ENCODE data around the gene MT2A.

Gene MT2A

GRCh38 chr16:56609463-56609921 lies 1.1 kb downstream of the MT2A start:
- ChIA-PET CTCF (interaction anchor here (1.0 to 3.5 kb wide), 4 partner anchors 8 to 93 kb away, joined by 3 to 15 read pairs (median 10); no protein-coding TSS in a partner anchor), POLR2A (no interaction called here)
- DNase-seq (ENCODE audit: extremely low spot score): peak; percentile 77

DNA sequence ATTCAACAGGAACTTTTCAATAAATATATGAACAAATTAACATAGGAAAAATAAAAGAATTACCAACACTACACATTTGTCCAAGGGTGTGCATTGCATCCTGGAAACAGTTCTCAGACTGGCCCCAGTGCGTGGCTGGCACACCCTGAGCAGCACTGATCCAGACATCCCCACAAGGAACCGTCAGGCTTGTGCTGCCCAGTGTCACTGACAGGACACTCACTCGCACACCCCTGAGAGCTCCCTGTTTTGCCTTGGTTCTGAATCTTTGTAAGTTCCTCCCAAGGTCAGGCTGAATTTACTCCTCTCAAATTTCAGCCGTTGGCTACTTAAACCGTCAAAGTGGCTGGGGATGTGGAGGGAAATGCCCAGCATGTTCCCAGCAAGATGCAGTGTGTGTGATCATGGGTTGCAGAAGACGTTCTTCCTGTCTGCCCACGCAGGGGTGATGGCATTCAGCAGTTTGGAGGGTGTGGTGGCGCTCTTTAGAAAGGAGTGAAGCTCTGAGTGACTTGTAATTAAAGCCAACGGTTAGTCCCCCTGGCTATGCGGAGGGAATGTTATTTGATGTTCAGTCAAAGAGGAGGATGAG lies 1.7 kb downstream of the MT2A start:
- TF ChIP-seq, protein P1, sequence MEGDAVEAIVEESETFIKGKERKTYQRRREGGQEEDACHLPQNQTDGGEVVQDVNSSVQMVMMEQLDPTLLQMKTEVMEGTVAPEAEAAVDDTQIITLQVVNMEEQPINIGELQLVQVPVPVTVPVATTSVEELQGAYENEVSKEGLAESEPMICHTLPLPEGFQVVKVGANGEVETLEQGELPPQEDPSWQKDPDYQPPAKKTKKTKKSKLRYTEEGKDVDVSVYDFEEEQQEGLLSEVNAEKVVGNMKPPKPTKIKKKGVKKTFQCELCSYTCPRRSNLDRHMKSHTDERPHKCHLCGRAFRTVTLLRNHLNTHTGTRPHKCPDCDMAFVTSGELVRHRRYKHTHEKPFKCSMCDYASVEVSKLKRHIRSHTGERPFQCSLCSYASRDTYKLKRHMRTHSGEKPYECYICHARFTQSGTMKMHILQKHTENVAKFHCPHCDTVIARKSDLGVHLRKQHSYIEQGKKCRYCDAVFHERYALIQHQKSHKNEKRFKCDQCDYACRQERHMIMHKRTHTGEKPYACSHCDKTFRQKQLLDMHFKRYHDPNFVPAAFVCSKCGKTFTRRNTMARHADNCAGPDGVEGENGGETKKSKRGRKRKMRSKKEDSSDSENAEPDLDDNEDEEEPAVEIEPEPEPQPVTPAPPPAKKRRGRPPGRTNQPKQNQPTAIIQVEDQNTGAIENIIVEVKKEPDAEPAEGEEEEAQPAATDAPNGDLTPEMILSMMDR (IDR thresholded peaks at IDR 0.05; ENCODE audit: control extremely low read depth, extremely low read depth, low read depth, missing control alignments): no peak
- no peak for DNase-seq (ENCODE audit: extremely low spot score)
- ChIA-PET CTCF (interaction anchor here (1.0 to 3.5 kb wide), 4 partner anchors 9 to 92 kb away, joined by 3 to 15 read pairs (median 10); no protein-coding TSS in a partner anchor), POLR2A (no interaction called here)

More at GRCh38 chr16:56609463-56609921, 1.1 kb downstream of the MT2A start:
- TF ChIP-seq, protein P1 (IDR thresholded peaks at IDR 0.05; ENCODE audit: control extremely low read depth, extremely low read depth, low read depth, missing control alignments): no peak

DNA sequence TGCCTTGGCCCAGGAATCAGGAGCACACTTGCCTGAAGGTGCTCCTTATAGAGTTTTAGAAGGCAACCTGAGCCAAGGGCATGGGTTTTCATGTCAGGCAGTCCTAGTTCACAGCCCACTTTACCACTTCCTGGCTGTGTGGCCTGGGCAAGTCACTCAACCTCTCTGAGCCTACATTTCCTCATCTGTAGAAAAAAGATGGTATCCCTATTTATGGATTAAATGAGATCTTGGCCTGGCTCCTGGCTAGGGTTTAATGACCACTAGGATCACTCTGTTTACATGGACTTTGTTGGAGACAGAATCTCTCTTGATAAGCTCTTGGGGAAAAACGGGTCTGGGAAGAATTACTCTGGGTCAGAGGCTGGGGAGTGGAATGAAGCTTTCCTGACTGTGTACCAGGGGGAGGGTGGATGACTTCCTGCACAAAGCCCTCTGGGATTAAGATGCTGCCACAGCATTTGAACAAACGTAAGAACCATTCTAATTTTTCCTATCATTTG lies 2.3 kb downstream of the MT2A start:
- CTCF ChIA-PET: interaction anchor here (1.1 to 3.5 kb wide), 5 partner anchors 10 to 91 kb away, joined by 4 to 15 read pairs (median 7); no protein-coding TSS in a partner anchor
- DNase-seq (ENCODE audit: extremely low spot score): no peak
- TF ChIP-seq, protein P1 (IDR thresholded peaks at IDR 0.05; ENCODE audit: control extremely low read depth, extremely low read depth, low read depth, missing control alignments): no peak
- POLR2A ChIA-PET: no interaction called here

DNA sequence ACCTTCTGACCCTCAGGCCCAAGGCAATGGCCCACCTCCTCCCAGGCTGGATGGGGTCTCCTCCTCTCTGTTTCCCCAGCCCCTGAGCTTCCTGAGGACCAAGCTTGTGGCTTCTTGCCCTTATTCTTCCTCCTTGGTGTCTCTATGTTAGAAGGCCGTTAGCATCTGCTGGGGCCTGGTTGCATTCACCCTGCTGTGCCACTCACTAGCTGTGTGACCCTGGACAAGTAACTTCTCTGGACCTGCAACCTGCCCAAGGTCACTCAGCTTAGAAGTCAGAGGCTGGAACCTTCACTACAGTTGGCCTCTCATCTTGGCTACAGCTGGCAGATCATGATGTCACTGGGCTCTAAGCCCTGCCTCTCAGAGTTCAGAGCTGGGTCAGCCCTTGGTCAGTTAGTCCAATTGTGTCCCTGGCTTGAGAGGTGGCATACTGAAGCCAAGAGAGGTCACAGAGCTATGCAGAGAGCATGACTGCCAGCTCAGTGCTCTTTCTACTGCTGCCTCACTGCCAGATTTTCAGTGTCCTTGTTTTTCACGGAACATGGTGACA lies 3.0 kb downstream of the MT2A start:
- ChIA-PET POLR2A (no interaction called here), CTCF (interaction anchor here (1.1 to 3.5 kb wide), 4 partner anchors 10 to 91 kb away, joined by 4 to 15 read pairs (median 10); no protein-coding TSS in a partner anchor)
- DNase-seq (ENCODE audit: extremely low spot score): no peak
- TF ChIP-seq, protein P1 (IDR thresholded peaks at IDR 0.05; ENCODE audit: control extremely low read depth, extremely low read depth, low read depth, missing control alignments): no peak

DNA sequence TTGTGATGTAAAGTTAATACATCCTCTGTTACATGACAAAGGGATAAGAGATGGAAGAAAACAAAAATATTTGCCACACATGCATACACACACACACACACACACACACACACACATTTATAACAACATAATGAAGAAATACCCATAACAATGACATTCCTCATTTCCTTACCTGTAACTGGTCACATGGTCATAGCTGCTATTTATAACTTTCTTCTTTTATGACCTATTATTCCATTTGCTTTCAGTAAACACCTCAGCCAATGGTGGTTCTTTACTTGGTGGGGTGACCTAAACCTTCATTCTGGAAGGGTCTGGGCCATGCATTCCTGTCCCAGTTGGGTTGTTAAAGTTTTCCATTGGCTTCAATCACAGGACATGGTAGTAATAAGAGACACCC lies 5.3 kb downstream of the MT2A start:
- ChIA-PET POLR2A (no interaction called here), CTCF (interaction anchor here (1.1 to 1.4 kb wide), 3 partner anchors 10 to 37 kb away, joined by 4 to 9 read pairs (median 6); no protein-coding TSS in a partner anchor)
- DNase-seq (ENCODE audit: extremely low spot score): no peak
- TF ChIP-seq, protein P1 (IDR thresholded peaks at IDR 0.05; ENCODE audit: control extremely low read depth, extremely low read depth, low read depth, missing control alignments): no peak

DNA sequence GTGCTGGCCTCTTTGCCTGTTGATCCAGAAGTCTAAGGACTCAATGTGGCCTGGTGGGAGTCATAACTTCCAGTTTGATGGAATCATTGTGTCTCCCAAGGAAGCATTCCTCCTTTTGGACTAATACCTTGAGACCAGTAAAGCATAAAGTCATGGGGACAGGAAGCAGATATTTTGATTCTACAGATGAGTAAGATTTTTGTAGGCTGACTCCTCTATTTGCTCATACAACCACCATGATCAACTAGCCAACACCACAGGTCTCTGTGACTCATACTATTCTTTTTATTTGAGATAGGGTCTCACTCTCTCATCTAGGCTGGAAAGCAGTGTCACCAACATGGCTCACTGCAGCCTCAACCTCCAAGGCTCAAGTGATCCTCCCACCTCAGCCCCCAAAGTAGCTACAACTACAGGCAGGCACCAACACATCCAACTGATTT lies 6.2 kb downstream of the MT2A start:
- ChIA-PET CTCF (interaction anchor here (0.6 to 1.0 kb wide), 2 partner anchors 9 to 38 kb away, joined by 3 read pairs; no protein-coding TSS in a partner anchor), POLR2A (no interaction called here)
- DNase-seq (ENCODE audit: extremely low spot score): no peak
- TF ChIP-seq, protein P1 (IDR thresholded peaks at IDR 0.05; ENCODE audit: control extremely low read depth, extremely low read depth, low read depth, missing control alignments): no peak
